Coronary artery (tissue), 2 donors: ENCODE results near the gene BLTP3B.
"Not testable (repeated sequence)": the region's sequence is repeated elsewhere in the genome, so short reads cannot be mapped to it uniquely, and the experiment has no call there.

Experiments
- DNase-seq: peaks from one replicate; pipeline ENCODE4 v3.0.0-alpha.2; 2017; ENCODE audit warnings: low spot score
- H3K27ac ChIP-seq, 2 donors: fragments of 200-600 bp; sonication (generic); one replicate each; pipeline ENCODE4 v1.5.1; 2016 to 2019
- H3K4me3 ChIP-seq: fragments of 200-600 bp; sonication (generic); 2 replicates; pipeline ENCODE4 v1.5.1; 2016; ENCODE audit warnings: mild to moderate bottlenecking, moderate library complexity
- CTCF ChIP-seq: fragments of 200-600 bp; sonication (generic); IDR thresholded peaks from one replicate; pipeline ENCODE4 v1.5.1; 2019; ENCODE audit warnings: antibody characterized with exemption

BLTP3B gene, protein sequence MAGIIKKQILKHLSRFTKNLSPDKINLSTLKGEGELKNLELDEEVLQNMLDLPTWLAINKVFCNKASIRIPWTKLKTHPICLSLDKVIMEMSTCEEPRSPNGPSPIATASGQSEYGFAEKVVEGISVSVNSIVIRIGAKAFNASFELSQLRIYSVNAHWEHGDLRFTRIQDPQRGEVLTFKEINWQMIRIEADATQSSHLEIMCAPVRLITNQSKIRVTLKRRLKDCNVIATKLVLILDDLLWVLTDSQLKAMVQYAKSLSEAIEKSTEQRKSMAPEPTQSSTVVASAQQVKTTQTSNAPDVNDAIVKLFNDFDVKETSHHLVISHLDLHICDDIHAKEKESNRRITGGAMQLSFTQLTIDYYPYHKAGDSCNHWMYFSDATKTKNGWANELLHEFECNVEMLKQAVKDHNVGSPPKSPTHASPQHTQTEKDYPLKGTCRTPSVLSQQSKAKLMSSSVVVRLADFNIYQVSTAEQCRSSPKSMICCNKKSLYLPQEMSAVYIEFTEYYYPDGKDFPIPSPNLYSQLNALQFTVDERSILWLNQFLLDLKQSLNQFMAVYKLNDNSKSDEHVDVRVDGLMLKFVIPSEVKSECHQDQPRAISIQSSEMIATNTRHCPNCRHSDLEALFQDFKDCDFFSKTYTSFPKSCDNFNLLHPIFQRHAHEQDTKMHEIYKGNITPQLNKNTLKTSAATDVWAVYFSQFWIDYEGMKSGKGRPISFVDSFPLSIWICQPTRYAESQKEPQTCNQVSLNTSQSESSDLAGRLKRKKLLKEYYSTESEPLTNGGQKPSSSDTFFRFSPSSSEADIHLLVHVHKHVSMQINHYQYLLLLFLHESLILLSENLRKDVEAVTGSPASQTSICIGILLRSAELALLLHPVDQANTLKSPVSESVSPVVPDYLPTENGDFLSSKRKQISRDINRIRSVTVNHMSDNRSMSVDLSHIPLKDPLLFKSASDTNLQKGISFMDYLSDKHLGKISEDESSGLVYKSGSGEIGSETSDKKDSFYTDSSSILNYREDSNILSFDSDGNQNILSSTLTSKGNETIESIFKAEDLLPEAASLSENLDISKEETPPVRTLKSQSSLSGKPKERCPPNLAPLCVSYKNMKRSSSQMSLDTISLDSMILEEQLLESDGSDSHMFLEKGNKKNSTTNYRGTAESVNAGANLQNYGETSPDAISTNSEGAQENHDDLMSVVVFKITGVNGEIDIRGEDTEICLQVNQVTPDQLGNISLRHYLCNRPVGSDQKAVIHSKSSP (N-terminal part only)

GRCh38 chr12:100142851-100143559 lies at the start of gene BLTP3B:
Gene BLTP3B, minus strand, starts transcription at chr12:100142874. Its CDS starts 239 bp downstream, at chr12:100142635.
- no peak for TF ChIP-seq CTCF
- H3K4me3 ChIP-seq: peak within 1 kb of the TSS; percentile 99
- DNase-seq: peak; percentile 95
- peak within 1 kb of the TSS; percentile 100 for H3K27ac ChIP-seq

GRCh38 chr12:100189636-100190394 lies 47.1 kb upstream of the BLTP3B start:
- TF ChIP-seq CTCF: no peak
- no peak overlapping the region for H3K27ac ChIP-seq
- H3K4me3 ChIP-seq: no peak overlapping the region
- no peak for DNase-seq

DNA sequence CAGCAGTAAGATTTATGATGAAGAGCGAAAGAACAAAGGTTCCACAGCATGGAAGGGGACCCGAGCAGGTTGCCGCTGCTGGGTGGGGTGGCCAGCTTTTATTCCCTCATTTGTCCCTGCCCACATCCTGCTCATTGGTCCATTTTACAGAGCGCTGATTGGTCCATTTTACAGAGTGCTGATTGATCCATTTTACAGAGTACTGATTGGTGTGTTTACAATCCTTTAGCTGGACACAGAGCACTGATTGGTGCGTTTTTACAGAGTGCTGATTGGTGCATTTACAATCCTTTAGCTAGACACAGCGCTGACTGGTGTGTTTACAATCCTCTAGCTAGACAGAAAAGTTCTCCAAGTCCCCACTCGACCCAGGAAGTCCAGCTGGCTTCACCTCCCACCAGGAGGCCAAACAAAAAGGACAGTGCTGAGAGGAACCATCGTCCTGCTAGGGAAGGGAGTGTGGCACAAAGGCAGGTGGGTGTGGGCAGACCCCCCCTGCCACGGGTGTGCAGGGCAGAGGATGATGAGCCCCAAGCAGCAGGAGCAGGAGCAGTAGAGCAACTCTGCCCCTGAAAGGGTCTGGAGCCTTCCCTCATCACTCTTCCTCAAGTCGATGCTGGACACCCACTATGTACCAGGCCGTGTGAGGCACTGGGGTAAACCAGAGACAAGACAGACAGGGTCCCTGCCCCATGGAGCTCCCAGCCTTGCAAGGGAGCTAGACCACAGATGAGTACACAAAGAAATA lies 46.4 kb upstream of the BLTP3B start:
- H3K4me3 ChIP-seq, H3K27ac ChIP-seq, DNase-seq: not testable (repeated sequence)

DNA sequence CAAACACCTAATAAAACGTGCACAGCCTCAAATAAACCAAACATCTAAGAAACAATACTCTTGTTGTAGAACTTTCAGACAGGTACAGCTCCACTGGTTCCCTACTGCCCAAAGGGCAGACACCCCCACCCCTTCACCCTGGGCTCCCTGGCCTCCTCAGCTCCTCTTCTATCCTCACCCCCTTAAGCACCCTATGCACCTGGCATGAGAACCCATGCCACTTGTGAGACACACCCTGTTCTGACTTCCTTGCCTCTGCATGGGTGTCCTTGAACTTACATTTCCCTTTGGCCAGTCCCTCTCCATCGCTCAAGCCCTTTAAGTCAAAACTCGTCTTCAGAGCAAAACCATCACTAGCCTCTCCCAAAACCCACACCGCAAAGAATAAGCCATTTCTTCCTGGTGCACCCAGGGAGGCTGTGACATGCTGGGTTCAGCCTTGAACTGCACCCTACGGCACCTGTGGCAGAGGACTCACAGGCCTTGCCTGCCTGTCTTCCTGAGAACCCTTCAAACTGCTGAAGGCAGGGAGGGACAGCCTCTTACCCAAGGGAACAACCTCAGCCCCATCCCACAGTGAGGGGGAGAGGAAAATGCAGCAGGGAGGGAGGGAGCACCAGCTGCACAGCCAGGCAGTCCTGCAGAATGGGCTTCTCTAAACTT lies 45.3 kb upstream of the BLTP3B start:
- no peak overlapping the region for H3K27ac ChIP-seq
- H3K4me3 ChIP-seq: no peak overlapping the region
- DNase-seq: no peak
- TF ChIP-seq CTCF: no peak

DNA sequence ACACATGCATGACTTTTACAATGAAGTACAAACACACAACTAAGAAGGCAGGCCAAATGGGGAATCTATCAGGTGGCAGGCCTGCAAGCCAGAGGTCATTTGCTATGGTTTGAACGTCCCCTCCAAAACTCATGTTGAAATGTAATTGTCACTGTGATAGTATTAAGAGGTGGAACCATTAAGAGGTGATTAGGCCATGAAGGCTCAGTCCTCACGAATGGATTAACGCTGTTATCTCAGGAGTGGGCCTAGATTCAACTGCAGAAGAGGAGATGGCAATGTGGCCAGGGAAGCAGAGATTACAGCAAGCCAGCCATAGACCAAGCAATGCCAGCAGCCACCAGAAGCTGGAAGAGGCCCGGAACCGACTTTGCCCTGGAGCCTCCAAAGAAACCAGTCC lies 44.4 kb upstream of the BLTP3B start:
- no peak overlapping the region for H3K27ac ChIP-seq
- TF ChIP-seq CTCF: no peak
- DNase-seq: no peak
- no peak overlapping the region for H3K4me3 ChIP-seq

GRCh38 chr12:100186071-100186470 lies 43.4 kb upstream of the BLTP3B start:
- no peak for TF ChIP-seq CTCF
- Histone ChIP-seq H3K27ac (peak overlapping the region; percentile 59 to 81), H3K4me3 (peak overlapping the region; percentile 61)
- no peak for DNase-seq
